Measurements from ENCODE around the gene MYH10.

- TF ChIP-seq CTCF (IDR thresholded peaks at IDR 0.05; ENCODE audit: low read depth, low read length, poor library complexity, severe bottlenecking) (no peak), EZH2phosphoT487 (IDR thresholded peaks at IDR 0.05; ENCODE audit: borderline replicate concordance, low read length) (no peak)
Measured at GRCh38 chr17:8611619-8612298, 18.8 kb downstream of the MYH10 start.
